HL-60 (cell line): Measurements from ENCODE around the gene DYSF.

Experiments used
- CTCF ChIP-seq: IDR thresholded peaks from one replicate; pipeline ENCODE4 v1.5.1; 2011; ENCODE audit warnings: low read length, control low read depth, inconsistent platforms; ENCODE audit not compliant: insufficient read depth
- GABPA ChIP-seq: IDR thresholded peaks from 2 replicates; pipeline ENCODE4 v1.6.1; 2012; ENCODE audit warnings: low read depth
- POLR2AphosphoS5 ChIP-seq: IDR thresholded peaks from 2 replicates; pipeline ENCODE4 v1.6.1; 2012; ENCODE audit warnings: low read depth
- REST ChIP-seq: IDR thresholded peaks from 2 replicates; pipeline ENCODE4 v1.6.1; 2012; ENCODE audit warnings: low read depth; ENCODE audit not compliant: insufficient replicate concordance
- SPI1 ChIP-seq: IDR thresholded peaks from 2 replicates; pipeline ENCODE4 v1.6.1; 2012; ENCODE audit warnings: low read depth, mild to moderate bottlenecking, borderline replicate concordance

DNA sequence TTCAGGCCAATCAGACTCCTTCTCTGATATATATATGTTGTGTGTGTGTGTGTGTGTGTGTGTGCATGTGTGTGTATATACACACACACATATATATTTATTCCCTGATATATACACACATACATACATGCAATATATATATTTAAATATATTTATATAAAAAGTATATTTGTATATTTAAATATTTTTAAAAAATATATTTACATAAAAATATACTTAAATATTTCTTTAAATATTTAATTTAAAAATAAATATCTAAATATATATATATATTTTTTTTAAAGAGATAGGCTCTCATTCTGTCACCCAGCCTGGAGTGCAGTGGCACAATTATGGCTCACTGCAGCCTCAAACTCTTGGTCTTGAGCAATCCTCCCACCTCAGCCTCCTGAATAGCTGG lies 281.3 kb downstream of the DYSF start:
- TF ChIP-seq CTCF (no peak), POLR2AphosphoS5 (no peak), REST (no peak), GABPA (no peak), SPI1 (no peak)
